Activated naive CD8-positive, alpha-beta T cell treated with anti-CD3 and anti-CD28 coated beads for 36 hours (primary cell): Measurements from ENCODE around the gene PPM1H. TPM values are rescaled to one million over a fixed set of nuclear protein-coding genes. Genes with fewer than 3 reads are reported as not detected.

Experiments used
- DNase-seq: peaks from one replicate; pipeline ENCODE4 v3.0.0; 2021
- H3K27ac Mint-ChIP-seq: one replicate; pipeline ENCODE4 v1.8.0; 2022; ENCODE audit warnings: mild to moderate bottlenecking, moderate library complexity, mixed read lengths
- H3K27me3 Mint-ChIP-seq: one replicate; pipeline ENCODE4 v1.8.0; 2022; ENCODE audit warnings: mild to moderate bottlenecking, mixed read lengths
- H3K36me3 Mint-ChIP-seq: one replicate; pipeline ENCODE4 v1.8.0; 2021; ENCODE audit warnings: mild to moderate bottlenecking, mixed read lengths
- H3K4me1 Mint-ChIP-seq: one replicate; pipeline ENCODE4 v1.8.0; 2021; ENCODE audit warnings: mixed read lengths
- H3K4me3 Mint-ChIP-seq: one replicate; pipeline ENCODE4 v1.8.0; 2022; ENCODE audit warnings: mild to moderate bottlenecking, moderate library complexity, mixed read lengths
- H3K9me3 Mint-ChIP-seq: one replicate; pipeline ENCODE4 v1.8.0; 2022; ENCODE audit warnings: mixed read lengths
- total RNA-seq, 2 experiments: library from RNA; stranded (reverse); gene quantifications; one replicate each; pipeline ENCODE4 v1.2.3, GENCODE V29; 2021

PPM1H gene
- total RNA-seq, 2 experiments from 2014 or later: 0.04 TPM; not detected in 1

DNA sequence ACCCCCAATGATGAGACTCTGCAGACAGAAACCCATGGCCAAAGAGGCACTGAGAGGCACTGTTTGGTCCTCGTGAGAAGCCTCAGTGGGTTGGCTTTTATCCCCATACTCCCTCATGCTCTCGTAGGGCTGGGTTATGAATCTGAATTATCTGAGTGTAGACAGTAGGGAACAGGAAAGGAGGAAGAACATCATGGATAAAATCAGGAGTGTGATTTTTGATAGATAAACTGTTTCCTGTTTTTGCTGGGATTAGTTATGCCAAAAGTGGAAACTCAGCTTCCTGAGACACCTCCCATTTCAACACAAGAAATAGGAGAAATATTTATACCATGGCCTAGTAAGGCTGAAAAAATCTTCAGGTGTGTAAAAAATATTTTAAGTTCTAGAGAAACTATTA lies 177.9 kb downstream of the PPM1H start:
- H3K9me3 Mint-ChIP-seq: no peaks in the 10 kb centered on the region
- peaks cover 19% of the 10 kb centered on the region for H3K27me3 Mint-ChIP-seq
- no peak for DNase-seq
- H3K4me3 Mint-ChIP-seq: no peak overlapping the region
- peaks cover 29% of the 10 kb centered on the region for H3K4me1 Mint-ChIP-seq
- no peak overlapping the region for H3K27ac Mint-ChIP-seq
- no peaks in the 10 kb centered on the region for H3K36me3 Mint-ChIP-seq

GRCh38 chr12:62754706-62755105 lies 180.2 kb downstream of the PPM1H start:
- H3K27ac Mint-ChIP-seq: no peak overlapping the region
- peaks cover 25% of the 10 kb centered on the region for H3K27me3 Mint-ChIP-seq
- peaks cover 18% of the 10 kb centered on the region for H3K4me1 Mint-ChIP-seq

DNA sequence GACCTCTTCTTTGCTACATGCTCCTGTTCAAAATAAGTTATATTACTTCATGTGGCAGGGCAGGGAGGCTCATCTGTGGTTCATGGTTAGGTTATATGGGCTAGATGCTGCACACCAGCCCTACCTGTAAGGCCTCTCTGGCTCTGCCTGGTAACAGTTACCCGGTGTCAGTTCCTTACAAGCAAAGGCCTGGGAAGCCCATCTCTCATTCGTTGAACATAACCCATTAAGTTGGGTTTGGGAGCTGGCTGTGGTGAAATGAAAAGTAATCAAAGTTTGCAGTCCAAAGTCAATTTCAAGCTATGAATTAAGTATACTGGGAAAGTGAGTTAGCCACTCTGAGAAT lies 183.2 kb downstream of the PPM1H start:
- no peak for DNase-seq
- Mint-ChIP-seq H3K9me3 (no peaks in the 10 kb centered on the region), H3K27me3 (peaks cover 21% of the 10 kb centered on the region), H3K27ac (no peak overlapping the region), H3K4me1 (no peaks in the 10 kb centered on the region), H3K36me3 (no peaks in the 10 kb centered on the region), H3K4me3 (no peak overlapping the region)

More at GRCh38 chr12:62754706-62755105, 180.2 kb downstream of the PPM1H start:
- Mint-ChIP-seq H3K9me3 (no peaks in the 10 kb centered on the region), H3K4me3 (no peak overlapping the region), H3K36me3 (no peaks in the 10 kb centered on the region)
- DNase-seq: no peak

DNA sequence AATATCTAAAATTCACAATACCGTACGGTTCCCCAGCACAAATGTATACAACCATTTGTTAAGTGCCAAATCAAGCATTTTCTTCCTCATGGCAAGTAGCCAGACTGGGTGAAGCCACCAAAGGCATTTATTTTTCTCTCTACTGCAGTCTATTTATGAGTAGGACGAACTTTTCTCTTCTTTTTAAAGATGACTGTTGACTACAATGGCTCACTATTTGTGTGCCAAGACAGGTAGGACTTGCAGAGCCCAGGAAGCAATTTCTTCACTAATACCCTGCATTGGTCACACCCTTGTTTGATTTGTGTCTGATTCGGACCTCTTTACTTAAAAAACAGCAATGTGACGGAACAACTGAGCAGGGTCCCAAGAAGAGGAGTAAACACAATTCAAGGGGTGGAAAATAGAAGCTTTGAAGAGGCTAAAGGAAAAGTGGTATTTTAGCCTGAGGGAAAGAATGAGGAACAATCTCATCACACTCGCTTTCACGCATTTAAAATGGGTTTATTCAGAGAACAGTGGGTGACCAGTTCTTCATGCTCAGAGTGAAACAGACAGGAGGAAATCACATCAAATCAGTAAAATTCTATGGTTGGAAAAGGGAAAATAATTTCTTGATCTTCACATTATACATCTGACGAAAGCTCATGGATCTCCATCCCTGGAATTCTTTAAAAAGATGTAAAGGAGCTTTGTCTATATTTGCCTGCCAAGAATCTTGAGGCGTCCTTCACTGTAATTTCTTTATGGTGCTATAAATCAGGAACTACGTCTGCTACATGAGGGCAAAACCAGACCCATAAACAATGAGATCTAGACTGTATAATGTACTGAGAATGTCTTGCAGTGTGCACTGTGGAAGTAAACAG lies 183.8 kb downstream of the PPM1H start:
- DNase-seq: no peak
- Mint-ChIP-seq H3K27me3 (peaks cover 19% of the 10 kb centered on the region), H3K4me1 (no peaks in the 10 kb centered on the region), H3K27ac (no peak overlapping the region), H3K9me3 (no peaks in the 10 kb centered on the region), H3K4me3 (no peak overlapping the region), H3K36me3 (no peaks in the 10 kb centered on the region)

DNA sequence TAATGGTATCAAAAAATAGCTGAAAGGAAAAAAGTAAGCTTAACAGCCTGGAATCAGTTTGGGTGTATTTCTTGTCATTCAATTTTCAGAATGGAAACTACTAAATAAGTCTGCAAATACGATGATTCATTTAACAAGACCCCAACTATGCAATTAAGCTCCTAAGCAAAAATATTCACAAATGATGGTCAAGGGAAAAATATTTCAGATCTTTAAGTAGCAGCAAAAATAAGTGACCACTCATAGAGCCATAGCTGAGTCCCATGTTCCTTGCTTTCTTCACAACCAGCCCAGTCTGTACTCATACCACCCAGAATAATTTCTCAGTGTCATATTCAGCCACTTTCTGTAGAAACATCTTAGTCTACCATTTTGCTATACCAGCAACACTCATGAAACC lies 185.4 kb downstream of the PPM1H start:
- DNase-seq: no peak
- peaks cover 15% of the 10 kb centered on the region for H3K27me3 Mint-ChIP-seq
- H3K9me3 Mint-ChIP-seq: no peaks in the 10 kb centered on the region
- no peak overlapping the region for H3K4me3 Mint-ChIP-seq
- H3K4me1 Mint-ChIP-seq: no peaks in the 10 kb centered on the region
- H3K27ac Mint-ChIP-seq: no peak overlapping the region
- no peaks in the 10 kb centered on the region for H3K36me3 Mint-ChIP-seq

- no peak overlapping the region for H3K27ac Mint-ChIP-seq
- no peaks in the 10 kb centered on the region for H3K4me1 Mint-ChIP-seq
- no peaks in the 10 kb centered on the region for H3K9me3 Mint-ChIP-seq
- H3K36me3 Mint-ChIP-seq: no peaks in the 10 kb centered on the region
- peaks cover 15% of the 10 kb centered on the region for H3K27me3 Mint-ChIP-seq
- DNase-seq: no peak
- H3K4me3 Mint-ChIP-seq: no peak overlapping the region
Measured at GRCh38 chr12:62748941-62749468, 185.9 kb downstream of the PPM1H start.

- no peak overlapping the region for H3K27ac Mint-ChIP-seq
- DNase-seq: no peak
- H3K36me3 Mint-ChIP-seq: no peaks in the 10 kb centered on the region
- no peaks in the 10 kb centered on the region for H3K9me3 Mint-ChIP-seq
- no peaks in the 10 kb centered on the region for H3K4me1 Mint-ChIP-seq
- H3K4me3 Mint-ChIP-seq: no peak overlapping the region
- no peaks in the 10 kb centered on the region for H3K27me3 Mint-ChIP-seq
Measured at GRCh38 chr12:62744551-62744950, 190.4 kb downstream of the PPM1H start.

GRCh38 chr12:62739266-62740015 lies 195.5 kb downstream of the PPM1H start:
- H3K27me3 Mint-ChIP-seq: no peaks in the 10 kb centered on the region
- DNase-seq: no peak
- H3K4me3 Mint-ChIP-seq: no peak overlapping the region
- no peaks in the 10 kb centered on the region for H3K36me3 Mint-ChIP-seq
- H3K9me3 Mint-ChIP-seq: no peaks in the 10 kb centered on the region
- no peak overlapping the region for H3K27ac Mint-ChIP-seq
- H3K4me1 Mint-ChIP-seq: peaks cover 3% of the 10 kb centered on the region

DNA sequence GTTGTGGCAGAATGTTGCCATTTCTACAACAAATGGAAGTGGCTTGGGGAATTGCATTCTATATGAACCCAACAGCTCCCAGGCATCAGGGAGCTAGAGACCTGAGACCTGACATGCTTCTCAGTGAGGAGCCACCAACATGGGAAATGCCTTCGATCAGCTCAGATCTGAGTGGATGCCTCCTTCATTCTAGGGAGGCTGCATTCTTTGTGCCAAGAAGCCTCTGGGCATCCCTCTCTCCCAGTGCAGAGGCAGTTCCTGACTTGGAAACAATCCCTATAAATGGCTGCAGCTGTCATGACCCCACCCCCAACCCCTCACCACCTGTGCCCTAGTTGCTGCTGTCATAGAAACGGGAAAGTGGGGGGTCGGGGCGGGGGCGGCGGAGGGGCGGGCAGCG lies 196.3 kb downstream of the PPM1H start:
- no peaks in the 10 kb centered on the region for H3K36me3 Mint-ChIP-seq
- no peaks in the 10 kb centered on the region for H3K27me3 Mint-ChIP-seq
- H3K27ac Mint-ChIP-seq: no peak overlapping the region
- DNase-seq: no peak
- no peak overlapping the region for H3K4me3 Mint-ChIP-seq
- H3K9me3 Mint-ChIP-seq: no peaks in the 10 kb centered on the region
- H3K4me1 Mint-ChIP-seq: peaks cover 7% of the 10 kb centered on the region

- H3K4me3 Mint-ChIP-seq: no peak overlapping the region
- no peak for DNase-seq
- H3K4me1 Mint-ChIP-seq: peaks cover 8% of the 10 kb centered on the region
- H3K9me3 Mint-ChIP-seq: no peaks in the 10 kb centered on the region
- no peaks in the 10 kb centered on the region for H3K36me3 Mint-ChIP-seq
- H3K27ac Mint-ChIP-seq: no peak overlapping the region
- H3K27me3 Mint-ChIP-seq: no peaks in the 10 kb centered on the region
Measured at GRCh38 chr12:62738105-62738504, 196.8 kb downstream of the PPM1H start.

GRCh38 chr12:62737615-62738014 lies 197.3 kb downstream of the PPM1H start:
- Mint-ChIP-seq H3K4me1 (peaks cover 12% of the 10 kb centered on the region), H3K4me3 (no peak overlapping the region), H3K27ac (no peak overlapping the region), H3K9me3 (no peaks in the 10 kb centered on the region), H3K36me3 (no peaks in the 10 kb centered on the region), H3K27me3 (no peaks in the 10 kb centered on the region)
- no peak for DNase-seq

DNA sequence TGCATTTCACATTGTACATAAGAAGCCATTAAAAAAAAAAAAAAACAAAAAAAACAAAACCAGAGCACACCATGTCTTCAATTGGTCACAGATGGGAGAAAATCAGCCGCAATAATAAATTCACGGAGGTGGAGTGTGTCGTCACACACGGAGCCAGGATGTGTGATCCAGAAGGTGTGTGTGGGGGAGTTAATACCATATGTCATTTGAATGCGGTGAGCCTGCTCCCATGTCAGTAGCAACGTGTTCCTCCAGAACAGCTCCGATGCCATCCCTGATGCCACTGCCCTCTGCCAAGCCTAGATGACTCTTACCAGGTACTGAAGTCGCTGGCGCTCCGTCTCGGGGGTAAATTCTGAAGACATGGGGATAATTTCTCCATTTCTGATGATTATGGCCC lies 197.8 kb downstream of the PPM1H start:
- peaks cover 12% of the 10 kb centered on the region for H3K4me1 Mint-ChIP-seq
- H3K9me3 Mint-ChIP-seq: no peaks in the 10 kb centered on the region
- no peak overlapping the region for H3K4me3 Mint-ChIP-seq
- H3K36me3 Mint-ChIP-seq: no peaks in the 10 kb centered on the region
- DNase-seq: no peak
- no peak overlapping the region for H3K27ac Mint-ChIP-seq
- H3K27me3 Mint-ChIP-seq: no peaks in the 10 kb centered on the region

DNA sequence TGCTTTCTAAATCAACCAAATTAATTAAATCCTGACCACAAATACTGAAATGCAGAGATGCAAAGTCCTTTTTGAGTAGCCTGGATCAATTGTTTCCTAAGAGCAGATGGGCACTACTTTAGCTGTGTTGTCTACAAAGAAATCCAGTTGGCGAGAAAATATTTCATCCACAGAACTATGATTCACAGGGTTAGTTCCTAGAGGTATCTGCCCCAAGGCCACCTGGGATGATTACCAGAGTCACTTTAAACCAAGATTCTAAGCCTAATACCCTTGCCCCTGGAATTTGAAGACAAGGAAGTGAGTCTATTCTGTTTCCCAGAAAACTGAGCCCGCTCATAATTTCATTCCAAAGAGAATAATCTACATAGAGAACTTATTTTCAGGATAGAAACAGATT lies 198.4 kb downstream of the PPM1H start:
- Mint-ChIP-seq H3K4me1 (peaks cover 12% of the 10 kb centered on the region), H3K36me3 (no peaks in the 10 kb centered on the region), H3K27ac (no peak overlapping the region), H3K4me3 (no peak overlapping the region), H3K27me3 (no peaks in the 10 kb centered on the region), H3K9me3 (no peaks in the 10 kb centered on the region)
- no peak for DNase-seq

- H3K9me3 Mint-ChIP-seq: no peaks in the 10 kb centered on the region
- H3K4me1 Mint-ChIP-seq: peaks cover 10% of the 10 kb centered on the region
- no peak overlapping the region for H3K4me3 Mint-ChIP-seq
- no peak overlapping the region for H3K27ac Mint-ChIP-seq
- DNase-seq: peak; percentile 3
- H3K27me3 Mint-ChIP-seq: peaks cover 10% of the 10 kb centered on the region
- H3K36me3 Mint-ChIP-seq: no peaks in the 10 kb centered on the region
Measured at GRCh38 chr12:62732861-62733427, 202.0 kb downstream of the PPM1H start.

DNA sequence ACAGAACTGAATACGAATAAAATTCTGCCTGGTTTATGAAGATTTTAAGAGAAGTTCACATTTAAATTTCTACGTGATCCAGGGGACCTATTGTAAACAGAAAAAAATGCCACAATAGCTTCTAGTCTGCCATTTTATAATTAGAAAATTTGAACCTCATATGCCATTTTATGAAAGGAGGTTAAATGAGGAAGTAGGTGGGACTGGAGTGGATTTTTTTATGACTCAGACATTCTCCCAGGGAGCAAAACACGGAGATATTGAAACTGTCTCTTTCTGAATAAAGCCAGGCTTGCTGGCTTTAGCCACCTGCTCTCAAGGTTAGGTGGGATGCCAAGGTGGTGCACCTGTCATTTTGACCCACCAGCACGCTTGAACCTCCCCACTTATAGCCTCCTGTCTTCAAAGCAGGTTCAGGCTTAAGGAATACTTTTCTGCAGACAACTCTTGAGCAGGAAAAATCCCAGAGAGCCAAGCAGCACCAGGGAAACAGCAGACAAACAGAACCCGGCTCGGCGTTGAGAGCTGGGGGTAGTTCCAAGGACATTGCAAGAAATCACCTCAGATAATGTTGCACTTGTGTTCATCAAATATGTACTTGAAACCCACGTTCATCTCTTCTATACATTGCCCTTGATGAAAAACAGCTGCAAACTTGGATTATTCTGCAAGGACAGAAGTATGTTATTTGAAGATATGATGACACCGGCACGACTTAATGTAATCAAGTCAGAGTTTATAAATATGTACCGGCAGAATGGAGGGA lies 203.7 kb downstream of the PPM1H start:
- Mint-ChIP-seq H3K4me3 (no peak overlapping the region), H3K27ac (no peak overlapping the region), H3K4me1 (peaks cover 10% of the 10 kb centered on the region), H3K9me3 (no peaks in the 10 kb centered on the region), H3K36me3 (no peaks in the 10 kb centered on the region), H3K27me3 (peaks cover 10% of the 10 kb centered on the region)
- no peak for DNase-seq
